Measurements from ENCODE around the gene SOS2.

GRCh38 chr14:50191499-50191898, 39.9 kb downstream of the SOS2 start:
- TF ChIP-seq SNAI2 (CRISPR knock-in tag; IDR thresholded peaks at IDR 0.05) (no peak), RARB (CRISPR knock-in tag; IDR thresholded peaks at IDR 0.05) (no peak), CREB5 (CRISPR knock-in tag; IDR thresholded peaks at IDR 0.05; ENCODE audit: low read depth) (no peak), PATZ1 (CRISPR knock-in tag; IDR thresholded peaks at IDR 0.05; ENCODE audit: borderline replicate concordance) (no peak), ARNTL (CRISPR knock-in tag; IDR thresholded peaks at IDR 0.05; ENCODE audit: borderline replicate concordance, low read depth) (no peak), POU6F1 (CRISPR knock-in tag; IDR thresholded peaks at IDR 0.05; ENCODE audit: borderline replicate concordance, low read depth) (no peak), ZFP30 (CRISPR knock-in tag; IDR thresholded peaks at IDR 0.05) (no peak)
